Islet of Langerhans (tissue), 1 donor: ENCODE data around the gene UBXN11.

Experiments used
- FAIRE-seq: peaks from one replicate; lab custom pipeline; 2011; peaks lifted over from hg19 to GRCh38; lab: Jason Lieb, UNC

UBXN11 gene

GRCh38 chr1:26268290-26269197, 37.9 kb downstream of the UBXN11 start:
- no peak for FAIRE-seq

GRCh38 chr1:26265405-26265804, 41.0 kb downstream of the UBXN11 start:
- FAIRE-seq, result no peak

GRCh38 chr1:26263212-26263611, 43.2 kb downstream of the UBXN11 start:
- FAIRE-seq, result no peak

- no peak for FAIRE-seq
Measured at GRCh38 chr1:26259578-26259977, 46.9 kb downstream of the UBXN11 start.

- no peak for FAIRE-seq
Measured at GRCh38 chr1:26259005-26259404, 47.4 kb downstream of the UBXN11 start.

GRCh38 chr1:26257222-26257621, 49.2 kb downstream of the UBXN11 start:
- no peak for FAIRE-seq

GRCh38 chr1:26254404-26254803, 52.0 kb downstream of the UBXN11 start:
- FAIRE-seq, result no peak

GRCh38 chr1:26252718-26253117, 53.7 kb downstream of the UBXN11 start:
- FAIRE-seq, result no peak

GRCh38 chr1:26239936-26240335, 66.5 kb downstream of the UBXN11 start:
- FAIRE-seq, result no peak

GRCh38 chr1:26237230-26237966, 69.0 kb downstream of the UBXN11 start:
- FAIRE-seq, result no peak

- FAIRE-seq, result no peak
Measured at GRCh38 chr1:26234644-26235370, 71.6 kb downstream of the UBXN11 start.

- FAIRE-seq, result peak; percentile 78
Measured at GRCh38 chr1:26233903-26234643, 72.4 kb downstream of the UBXN11 start, which contains the start of gene CEP85. Gene CEP85, plus strand, starts transcription at chr1:26234200. Its CDS starts 5,584 bp downstream, at chr1:26239784.
